MM.1S (cell line): ENCODE data around the gene ANLN.

Source experiments
- CTCF ChIP-seq: fragments of 300-600 bp; sonication (generic); IDR thresholded peaks from 2 replicates; pipeline ENCODE4 v1.5.1; 2016; ENCODE audit warnings: antibody characterized with exemption, low read length, mixed read lengths
- EZH2 ChIP-seq: fragments of 300-600 bp; sonication (generic); optimal IDR thresholded peaks from 2 replicates; pipeline ENCODE3; 2017; ENCODE audit warnings: low read depth, mild to moderate bottlenecking, antibody characterized with exemption, low read length, mixed read lengths
- EZH2phosphoT487 ChIP-seq: fragments of 300-600 bp; sonication (generic); IDR thresholded peaks from 2 replicates; pipeline ENCODE4 v1.6.1; 2018; ENCODE audit warnings: antibody characterized with exemption, low read length

- TF ChIP-seq CTCF: no peak
- no peak for TF ChIP-seq EZH2
- no peak for TF ChIP-seq EZH2phosphoT487
Observed at GRCh38 chr7:36360244-36360643, 29.4 kb upstream of the ANLN start.
